GM18520 (cell line): Measurements from ENCODE around the gene MAMDC2.

Experiments
- ATAC-seq: cut with Tn5 transposase; IDR thresholded peaks from one replicate; pipeline ENCODE4 v1.9.1; 2021; ENCODE audit not compliant: unreplicated experiment

MAMDC2 gene

DNA sequence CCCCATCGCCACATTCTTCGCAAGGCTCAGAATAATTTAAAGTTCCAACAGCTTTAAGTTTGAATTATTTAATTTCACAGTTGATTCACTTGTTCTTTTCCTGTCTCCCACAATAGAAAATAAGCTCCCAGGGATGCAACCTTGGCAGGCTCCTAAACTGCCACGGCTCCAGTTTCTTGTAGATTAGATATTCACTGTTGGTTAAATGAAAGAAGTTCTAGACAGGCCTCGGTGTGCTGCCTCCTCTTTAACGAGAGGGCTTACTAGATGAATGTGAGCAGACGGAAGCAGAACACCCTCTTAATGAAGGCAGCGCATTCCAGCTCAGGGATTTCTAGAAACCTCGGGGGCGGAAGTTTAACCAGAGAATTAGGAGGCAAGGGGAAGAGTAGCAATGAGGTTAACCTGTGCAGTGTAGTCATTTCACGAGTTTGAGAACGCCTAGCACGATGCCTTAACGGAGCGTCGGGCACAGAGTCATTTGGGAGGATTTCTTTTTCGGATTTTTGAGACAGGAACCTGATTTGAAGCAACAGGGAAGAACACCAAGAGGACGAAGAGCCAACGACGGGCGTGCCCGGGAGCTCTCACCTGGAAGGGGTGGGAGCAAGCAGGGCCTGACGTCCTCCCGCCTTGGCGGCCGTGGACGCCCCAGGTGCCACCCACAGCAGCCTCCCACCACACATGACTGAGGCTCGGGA, 214.5 kb downstream of the MAMDC2 start:
- ATAC-seq = peak; percentile 23

DNA sequence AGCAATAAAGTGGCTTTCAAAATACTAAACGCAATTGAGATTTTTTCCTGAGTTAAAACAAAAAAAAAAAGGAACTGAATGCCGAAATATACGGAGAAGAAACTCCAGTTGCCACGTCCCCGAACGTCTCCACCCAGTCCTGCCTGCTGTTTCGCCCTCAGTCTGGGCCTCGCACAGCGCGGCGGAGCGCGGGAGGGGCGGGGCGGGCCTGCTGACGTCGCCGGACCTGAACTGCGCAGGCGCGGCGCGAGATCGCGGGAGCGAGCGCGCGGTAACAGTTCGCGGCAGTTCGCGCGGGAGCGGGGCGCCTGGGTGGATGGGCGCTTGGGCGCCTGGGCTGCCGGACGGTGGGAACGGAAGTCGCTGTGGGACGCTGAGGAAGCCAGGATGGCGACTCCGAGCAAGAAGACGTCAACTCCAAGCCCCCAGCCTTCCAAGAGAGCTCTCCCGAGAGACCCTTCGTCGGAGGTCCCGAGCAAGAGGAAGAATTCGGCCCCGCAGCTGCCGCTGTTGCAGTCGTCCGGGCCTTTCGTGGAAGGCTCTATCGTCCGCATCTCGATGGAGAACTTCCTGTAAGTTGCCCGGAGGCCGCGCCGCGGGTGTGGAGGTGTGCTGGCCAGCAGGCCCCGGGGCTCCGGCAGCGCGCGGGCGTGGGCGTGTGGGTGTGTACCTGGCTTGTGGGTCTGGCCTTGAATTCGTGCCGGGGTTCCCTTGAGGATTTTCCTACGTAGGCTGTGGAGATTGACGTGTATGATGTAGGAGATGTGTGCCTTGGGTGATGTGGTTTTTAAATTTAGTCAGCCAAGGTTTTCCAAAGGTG, 215.3 kb downstream of the MAMDC2 start, which contains the start of gene SMC5:
TSS of gene SMC5 (plus strand) at position 287 of the 820 bp plus-strand sequence. CDS start at position 388, 101 bp downstream.
- ATAC-seq = peak; percentile 53

GRCh38 chr9:70259512-70259802, 215.8 kb downstream of the MAMDC2 start:
- ATAC-seq = no peak

- no peak for ATAC-seq
These were observed 216.4 kb downstream of the MAMDC2 start for GRCh38 chr9:70260007-70260443.

- peak; percentile 12 for ATAC-seq
These were observed 217.0 kb downstream of the MAMDC2 start for GRCh38 chr9:70260606-70261005.

- no peak for ATAC-seq
These were observed 217.7 kb downstream of the MAMDC2 start for GRCh38 chr9:70261131-70261870.

- ATAC-seq = peak; percentile 30
These were observed 218.7 kb downstream of the MAMDC2 start for GRCh38 chr9:70262366-70262765.

- ATAC-seq = no peak
These were observed 219.3 kb downstream of the MAMDC2 start for GRCh38 chr9:70262948-70263347.

DNA sequence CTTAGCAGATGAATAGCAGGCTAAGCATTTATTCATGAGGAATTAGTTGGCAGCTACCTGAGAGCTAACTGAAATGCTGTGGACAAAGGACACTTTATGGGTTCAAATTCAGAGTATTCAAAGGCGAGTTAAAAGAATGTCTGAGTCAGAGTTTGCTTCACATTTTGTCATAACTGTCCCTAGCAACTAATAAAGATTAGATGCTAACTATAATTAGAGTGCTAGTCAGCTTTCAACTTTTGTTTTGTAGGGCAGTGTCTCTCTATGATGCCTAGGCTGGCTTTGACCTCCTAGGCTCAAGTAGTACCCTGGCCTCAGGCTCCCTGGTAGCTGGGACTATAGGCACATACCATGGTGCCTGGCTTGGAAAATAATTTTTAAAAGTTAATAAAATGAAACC, 219.8 kb downstream of the MAMDC2 start:
- ATAC-seq = no peak
